ENCODE measurements around the gene ECM1.
A peak's percentile ranks its signal among the peaks of the same experiment; 100 is the strongest.

ECM1 gene

DNA sequence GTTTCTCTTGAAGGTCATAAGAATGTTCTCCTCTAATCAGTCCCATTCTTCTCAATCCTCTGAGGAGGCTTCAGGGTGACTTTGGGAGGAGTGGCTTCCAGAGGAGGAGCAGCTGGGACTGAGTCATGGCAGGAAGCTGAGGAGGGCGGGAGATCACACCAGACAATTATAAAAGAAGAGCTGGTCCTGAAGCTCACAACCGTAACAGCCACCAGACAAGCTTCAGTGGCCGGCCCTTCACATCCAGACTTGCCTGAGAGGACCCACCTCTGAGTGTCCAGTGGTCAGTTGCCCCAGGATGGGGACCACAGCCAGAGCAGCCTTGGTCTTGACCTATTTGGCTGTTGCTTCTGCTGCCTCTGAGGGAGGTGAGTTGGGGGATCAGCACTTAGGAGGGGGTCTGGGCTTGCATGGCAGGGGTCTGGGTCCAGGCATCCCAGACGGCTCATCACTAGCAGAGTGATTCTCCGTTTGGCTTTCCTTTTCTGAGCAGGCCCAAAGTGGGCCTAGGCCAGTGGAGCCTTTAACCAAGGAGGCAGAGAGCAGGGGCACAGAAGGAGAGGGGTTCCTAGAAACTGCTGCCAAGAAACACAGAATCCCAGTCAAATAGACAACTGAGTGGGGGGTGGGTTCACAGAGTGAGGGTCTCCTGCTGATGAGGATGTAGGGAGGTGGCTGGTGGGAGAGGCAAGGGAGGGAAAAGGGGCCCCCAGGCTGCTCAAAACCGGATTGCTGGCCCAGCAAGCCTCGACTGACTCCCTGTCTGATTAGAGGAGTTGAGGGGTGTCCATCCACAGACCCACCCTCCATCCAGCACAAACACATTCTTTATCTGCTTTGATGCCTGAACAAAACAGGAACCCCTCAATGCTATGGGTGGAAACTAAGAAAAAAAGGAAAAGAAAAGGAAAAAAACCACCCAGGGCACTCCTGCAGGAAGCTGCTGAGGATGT, at the start of gene ECM1:
Gene ECM1 (plus strand): TSS at position 198 of the 953 bp plus-strand sequence. CDS start 101 bp downstream, at position 299.
- no peak for DNase-seq

DNA sequence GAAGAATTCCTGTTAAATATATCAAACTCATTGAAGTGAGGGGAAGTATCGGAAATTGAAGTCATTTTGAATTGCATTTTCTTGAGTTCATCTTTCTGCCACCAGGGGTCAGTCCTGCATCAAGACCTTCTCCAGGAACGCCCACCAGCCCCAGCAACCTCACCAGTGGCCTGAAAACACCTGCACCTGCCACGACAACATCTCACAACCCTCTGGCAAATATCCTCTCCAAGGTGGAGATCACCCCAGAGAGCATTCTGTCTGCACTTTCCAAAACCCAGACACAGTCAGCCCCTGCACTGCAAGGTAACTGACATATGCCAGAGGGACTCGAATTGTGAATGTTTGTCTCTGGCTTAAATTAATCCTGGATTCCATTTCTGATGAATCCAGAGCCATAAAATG, 43.5 kb upstream of the ECM1 start:
- peak; percentile 79 for DNase-seq

DNA sequence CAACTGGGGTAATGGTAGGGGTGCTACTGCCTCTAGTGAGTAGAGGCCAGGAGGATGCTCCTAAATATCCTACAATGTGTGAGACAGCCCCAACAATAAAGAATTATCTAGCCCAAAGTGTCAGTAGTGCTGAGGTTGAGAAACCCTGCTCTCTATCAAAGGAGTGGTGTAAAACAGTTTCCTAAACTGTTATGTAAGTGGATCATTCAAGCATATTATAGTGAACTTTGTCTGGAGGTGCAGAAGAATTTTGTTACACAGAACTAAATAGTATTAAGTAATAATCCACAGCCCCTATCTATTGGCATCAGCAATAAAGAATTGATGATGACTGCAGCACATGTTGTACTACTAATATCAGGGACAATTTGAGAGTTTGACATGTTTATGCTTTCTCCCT, 40.9 kb upstream of the ECM1 start:
- no peak for DNase-seq

DNA sequence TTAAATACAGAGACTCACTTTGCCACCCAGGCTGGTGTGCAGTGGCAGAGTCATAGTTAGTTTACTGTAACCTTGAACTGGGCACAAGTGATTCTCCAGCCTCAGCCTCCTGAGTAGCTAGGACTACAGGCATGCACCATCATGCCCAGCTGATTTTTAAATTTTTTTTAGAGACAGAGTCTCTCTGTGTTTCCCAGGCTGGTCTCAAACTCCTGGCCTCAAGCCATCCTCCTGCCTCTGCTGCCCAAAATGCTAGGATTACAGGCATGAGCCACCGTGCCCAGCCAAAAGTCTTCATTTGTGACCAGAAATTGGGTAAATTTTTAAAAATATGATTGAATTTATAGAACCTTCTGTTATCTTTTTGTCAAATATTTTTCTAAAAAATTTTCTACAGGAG, 38.6 kb upstream of the ECM1 start:
- no peak for DNase-seq

DNA sequence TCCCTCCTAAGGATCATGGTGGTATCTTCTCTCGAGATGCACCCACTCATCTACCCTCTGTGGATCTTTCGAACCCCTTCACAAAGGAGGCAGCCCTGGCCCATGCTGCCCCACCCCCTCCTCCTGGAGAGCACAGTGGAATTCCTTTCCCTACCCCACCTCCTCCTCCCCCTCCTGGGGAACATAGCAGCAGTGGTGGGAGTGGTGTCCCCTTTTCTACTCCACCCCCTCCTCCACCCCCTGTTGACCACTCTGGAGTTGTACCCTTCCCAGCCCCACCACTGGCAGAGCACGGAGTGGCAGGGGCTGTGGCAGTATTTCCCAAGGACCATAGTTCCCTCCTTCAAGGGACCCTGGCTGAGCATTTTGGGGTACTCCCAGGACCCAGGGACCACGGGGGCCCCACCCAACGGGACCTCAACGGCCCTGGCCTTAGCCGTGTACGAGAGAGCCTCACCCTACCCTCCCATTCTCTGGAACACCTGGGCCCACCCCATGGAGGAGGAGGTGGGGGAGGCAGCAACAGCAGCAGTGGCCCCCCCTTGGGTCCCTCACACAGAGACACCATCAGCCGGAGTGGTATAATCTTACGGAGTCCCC, 35.2 kb upstream of the ECM1 start:
- peak; percentile 43 for DNase-seq

DNA sequence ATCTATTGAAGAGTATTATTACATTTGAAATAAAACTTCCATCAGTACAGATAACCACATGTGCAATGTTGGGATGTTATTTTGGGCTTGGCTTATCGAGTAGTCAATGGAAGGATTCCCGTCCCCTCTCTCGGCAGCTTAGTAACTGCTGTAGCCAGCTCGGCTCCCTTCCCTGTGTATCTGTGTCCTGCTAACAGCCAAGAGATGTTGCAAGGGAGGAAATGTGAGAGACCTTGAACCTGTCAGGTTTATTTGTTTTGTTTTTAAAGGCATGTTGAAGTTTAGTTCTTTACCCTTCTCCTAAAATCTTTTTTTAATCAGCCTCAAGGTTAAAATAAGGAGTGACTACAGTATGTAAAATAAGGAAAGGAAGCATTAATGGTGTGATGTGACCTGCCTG, 34.2 kb upstream of the ECM1 start:
- DNase-seq: no peak

DNA sequence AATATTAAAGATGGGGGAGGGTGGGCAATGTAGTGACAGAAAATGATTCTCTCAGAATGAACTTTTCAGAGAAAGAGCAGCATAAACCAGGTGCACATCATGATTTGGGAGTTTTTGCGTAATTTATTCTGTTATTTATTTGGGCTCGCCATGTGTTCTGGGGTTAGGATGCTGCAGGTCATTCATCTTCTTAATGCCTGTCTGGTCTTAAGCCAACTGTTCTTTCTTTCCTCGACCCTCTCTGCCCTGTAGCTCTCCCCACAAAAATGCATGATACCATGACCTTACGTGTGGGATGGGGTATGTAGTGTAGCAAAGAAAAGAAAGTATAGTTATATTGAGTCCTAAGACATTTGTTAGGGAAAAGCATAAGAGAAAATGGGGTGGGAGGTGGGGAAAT, 33.0 kb upstream of the ECM1 start:
- DNase-seq: no peak

DNA sequence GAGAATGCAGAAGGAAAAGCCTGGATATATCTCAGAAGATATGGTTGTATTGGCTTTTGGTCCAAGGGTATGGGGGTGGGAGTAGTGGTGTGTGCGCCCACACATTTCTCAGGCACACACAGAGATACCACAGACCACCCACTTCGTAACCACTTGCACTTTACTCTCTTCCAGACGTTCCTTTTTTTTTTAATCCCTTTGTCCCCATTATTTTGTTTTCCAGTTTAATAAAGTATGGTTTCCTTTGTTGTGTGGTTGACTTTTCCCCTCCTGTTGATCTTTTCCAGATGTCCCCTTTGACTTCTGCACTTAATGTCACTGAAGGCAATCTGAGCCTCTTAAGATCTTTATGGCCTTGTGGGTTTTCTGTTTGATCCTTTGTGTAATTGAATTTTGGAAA, 31.2 kb upstream of the ECM1 start:
- DNase-seq: no peak

DNA sequence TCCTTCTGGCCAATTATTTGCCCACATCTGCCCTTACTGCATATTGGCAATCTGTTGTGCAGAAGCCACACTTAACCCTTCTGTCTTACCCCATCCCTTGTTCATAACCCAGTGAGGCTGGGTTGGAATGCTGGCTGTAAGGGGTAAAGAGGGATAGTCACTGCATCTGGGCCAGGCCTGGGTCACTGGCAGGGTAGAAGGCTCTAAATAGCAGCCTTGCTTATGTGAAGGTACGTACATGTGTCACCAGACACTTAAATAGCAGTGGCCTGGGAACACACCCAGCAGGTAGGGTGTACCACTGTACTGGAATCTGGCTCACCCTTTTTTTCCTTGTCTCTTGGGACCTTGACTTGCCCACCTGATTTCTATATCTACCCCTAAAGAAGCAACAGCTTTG, 30.6 kb upstream of the ECM1 start:
- no peak for DNase-seq

DNA sequence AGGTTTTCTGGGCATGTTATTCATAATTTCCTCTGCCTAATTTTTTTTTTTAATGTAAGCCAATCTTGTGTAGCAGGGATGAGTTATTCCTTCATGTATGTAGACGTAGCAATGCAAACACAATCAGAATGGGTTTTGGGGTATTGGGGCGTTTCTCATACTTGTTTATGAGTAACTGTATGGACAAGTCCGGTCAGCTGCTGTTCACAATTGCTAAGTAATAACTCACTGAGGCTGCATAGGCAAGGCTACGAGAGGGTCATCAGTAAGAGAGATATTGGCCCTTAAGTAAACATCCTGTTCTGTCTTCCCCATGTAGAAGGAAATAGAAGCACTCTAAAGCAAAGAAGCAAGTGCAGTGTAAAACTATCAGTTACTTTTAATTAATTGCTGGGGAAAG, 30.2 kb upstream of the ECM1 start:
- DNase-seq: no peak

DNA sequence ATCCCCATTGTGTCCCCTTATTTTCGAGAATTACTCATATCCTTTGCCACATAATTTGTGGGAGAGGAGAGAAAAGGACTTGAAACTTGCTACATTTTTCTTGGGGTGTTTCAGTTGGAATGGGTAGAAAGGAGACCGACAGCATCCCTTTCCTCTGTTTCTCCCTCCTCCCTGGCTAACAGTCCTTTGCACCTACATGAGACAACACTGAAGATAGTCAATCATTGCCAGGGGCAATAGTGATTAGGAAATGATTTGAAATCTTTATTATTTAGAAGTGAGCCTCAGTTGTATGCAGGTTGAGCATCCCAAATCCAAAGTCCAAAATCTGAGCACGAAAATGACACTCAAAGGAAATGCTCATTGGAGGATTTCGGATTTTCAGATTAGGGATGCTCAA, 28.5 kb upstream of the ECM1 start:
- no peak for DNase-seq

DNA sequence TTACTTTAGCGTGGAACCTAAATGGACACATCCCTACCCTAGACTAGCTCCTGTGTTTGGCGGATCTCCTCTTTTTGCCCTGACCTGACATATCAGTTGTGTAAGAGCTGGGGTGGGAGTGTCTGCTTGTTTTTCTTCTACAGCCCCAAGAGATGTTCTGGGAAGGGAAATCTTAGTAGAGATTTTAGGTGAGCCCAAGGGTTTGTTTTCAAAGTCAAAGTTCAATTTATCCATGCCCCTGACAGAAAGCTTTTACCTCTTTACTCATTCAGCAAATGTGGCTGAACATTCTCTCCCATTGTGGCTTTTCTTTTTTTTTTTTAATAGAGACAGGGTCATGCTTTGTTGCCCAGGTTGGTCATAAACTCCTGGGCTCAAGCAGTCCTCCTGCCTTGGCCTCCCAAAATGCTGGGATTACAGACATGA, 28.0 kb upstream of the ECM1 start:
- DNase-seq: no peak

DNA sequence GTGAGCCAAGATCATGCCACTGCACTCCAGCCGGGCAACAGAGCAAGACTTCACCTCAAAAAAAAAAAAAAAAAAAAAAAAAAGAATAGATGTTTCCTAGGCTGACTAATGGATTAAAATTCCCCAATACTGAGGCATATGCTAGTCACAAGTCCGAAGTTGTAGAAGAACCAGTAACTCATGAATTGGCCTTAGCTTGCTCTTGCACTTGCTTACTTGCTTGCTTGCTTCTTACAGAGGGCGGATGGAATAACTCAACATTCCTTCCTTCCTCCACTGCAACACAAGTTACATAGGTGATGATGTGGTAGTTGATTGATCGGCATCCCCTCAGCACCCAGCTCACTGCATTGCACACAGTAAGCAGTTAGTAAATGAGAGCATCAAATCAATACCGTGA, 23.5 kb upstream of the ECM1 start:
- no peak for DNase-seq

DNA sequence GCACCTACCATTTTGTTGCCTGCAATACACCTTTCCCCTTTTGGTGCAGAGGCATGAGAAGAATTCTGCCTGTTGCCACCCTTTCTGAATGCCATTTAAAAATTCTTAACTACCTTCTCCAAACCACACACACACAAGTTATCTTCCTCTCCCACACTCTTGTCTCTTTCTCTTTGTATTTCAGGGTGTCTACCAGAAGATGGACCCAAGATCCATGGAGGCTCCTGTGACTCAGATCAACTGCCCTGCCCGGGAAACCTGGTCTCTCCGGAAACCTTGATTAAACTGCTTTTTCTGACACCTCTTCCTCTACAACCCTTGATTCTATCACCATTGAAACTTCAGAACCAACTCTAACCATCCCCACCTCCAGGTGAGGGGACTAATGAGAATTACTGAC, 23.0 kb upstream of the ECM1 start:
- DNase-seq: no peak

DNA sequence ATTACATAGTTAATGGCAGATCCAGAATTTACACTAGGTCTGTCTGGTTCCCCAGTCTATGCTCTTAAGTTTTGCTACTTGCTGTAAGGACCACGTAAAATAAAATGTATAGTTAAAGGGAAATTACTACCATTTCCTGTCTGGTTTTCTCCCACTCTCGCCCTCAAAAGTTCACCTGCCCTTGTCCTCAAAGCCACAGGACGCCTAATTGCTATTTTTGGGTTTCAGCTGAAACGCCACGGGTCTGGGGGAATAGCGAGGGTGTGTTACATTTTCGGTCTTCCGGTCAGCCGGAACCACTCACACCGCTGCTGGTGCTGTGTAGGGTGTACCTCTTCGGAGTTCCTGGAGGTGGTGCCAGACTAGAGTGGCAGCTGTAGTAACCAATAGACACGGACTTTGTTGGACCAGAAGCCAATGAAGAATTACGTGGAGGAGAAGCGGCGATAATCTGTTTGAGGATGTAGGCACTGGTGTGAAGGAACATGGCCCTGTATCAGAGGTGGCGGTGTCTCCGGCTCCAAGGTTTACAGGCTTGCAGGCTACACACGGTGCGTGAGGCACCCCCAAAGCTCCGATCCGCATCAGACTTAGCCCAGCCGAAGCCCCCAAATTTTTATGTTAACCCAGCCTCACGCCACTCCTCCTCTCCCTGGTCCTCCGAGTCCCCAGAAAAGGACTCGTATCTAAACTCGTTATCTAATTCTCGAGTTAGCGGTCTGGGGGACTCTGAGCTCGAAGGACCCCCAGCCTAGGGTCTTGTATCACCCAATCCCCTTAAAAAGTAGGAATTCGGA, 20.7 kb upstream of the ECM1 start, which contains the start of gene TARS2:
Gene TARS2 (plus strand): TSS at position 454 of the 797 bp plus-strand sequence. CDS start 32 bp downstream, at position 486.
- DNase-seq: peak; percentile 92

DNA sequence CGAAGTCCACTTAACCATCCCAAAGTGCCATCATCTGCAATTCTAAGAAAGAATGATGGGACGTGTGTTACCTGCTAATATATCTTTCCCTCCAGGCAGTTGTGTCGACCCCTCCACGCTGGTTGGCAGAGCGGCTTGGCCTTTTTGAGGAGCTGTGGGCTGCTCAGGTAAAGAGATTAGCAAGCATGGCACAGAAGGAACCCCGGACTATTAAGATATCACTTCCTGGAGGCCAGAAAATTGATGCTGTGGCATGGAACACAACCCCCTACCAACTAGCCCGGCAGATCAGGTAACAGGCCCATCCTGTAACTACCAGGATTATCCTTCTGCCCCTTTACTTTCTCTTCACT, 20.2 kb upstream of the ECM1 start:
- DNase-seq: no peak

DNA sequence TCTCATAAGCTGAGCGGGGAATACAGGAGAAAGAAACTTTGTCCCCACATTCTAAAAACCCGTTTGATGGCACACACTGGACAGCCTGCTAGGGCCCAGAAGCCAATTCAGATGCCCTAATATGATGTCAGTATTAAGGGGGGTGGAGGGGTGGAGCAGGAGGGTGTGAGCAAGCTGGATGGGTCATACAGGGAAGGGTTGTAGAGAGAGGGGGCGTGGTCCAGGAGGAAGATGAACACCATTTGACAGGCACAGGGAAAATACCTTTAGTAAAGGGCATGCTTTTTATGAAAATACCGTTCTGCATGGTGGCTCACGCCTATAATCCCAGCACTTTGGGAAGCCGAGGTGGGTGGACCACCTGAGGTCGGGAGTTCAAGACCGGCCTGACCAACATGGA, 14.7 kb upstream of the ECM1 start:
- no peak for DNase-seq

DNA sequence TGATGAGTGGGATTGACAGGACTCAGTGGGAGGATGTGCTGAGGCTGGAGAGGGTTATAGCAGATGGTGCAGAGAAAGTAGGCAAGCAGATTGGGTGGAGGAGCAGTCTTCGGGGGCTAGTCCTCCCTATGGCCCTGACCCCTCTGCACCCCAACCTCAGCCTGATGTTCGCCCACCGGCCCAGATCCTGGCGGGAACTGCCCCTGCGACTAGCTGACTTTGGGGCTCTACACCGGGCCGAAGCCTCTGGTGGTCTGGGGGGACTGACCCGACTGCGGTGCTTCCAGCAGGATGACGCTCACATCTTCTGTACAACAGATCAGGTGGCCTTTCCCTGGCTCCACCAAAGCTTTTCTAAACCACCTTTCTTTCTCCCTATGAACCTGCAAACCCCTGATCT, 9.6 kb upstream of the ECM1 start:
- no peak for DNase-seq

DNA sequence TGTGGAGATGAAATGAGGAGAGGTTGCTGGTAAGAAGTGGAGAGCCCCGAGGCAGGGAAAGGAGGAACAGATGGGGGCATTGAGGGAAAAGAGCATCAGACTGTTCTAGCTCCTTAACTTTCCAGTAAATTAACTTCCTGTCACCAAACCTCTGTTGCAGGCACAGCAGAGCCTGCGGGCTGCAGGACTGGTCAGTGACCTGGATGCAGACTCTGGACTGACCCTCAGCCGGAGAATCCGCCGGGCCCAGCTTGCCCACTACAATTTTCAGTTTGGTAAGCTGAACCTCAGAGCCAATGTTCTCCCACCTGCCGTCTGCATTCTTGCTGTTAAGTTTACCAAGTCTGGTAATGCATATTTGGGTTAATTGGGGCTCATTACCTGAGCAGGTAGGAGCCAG, 2.5 kb upstream of the ECM1 start:
- DNase-seq: no peak

DNA sequence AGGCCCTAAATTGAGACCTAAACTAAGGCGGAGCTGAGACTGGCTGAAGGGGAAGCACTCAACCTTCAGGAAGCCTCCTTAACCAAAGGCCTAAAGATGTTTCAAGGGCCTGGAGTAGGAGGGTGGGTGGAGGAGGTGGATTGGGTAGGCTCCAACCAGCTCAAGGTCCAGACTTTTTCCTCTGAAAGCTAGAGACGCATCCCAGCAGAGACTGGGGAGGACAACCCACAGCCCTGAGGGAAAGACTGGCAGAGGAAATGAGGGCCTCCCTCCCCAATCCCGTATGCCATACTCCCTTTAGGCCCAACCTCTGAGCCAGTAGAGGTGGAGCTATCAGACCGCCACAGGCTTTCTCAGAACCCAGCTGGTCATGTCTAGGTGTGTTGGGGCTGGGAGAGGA, 1.1 kb downstream of the ECM1 start:
- no peak for DNase-seq

DNA sequence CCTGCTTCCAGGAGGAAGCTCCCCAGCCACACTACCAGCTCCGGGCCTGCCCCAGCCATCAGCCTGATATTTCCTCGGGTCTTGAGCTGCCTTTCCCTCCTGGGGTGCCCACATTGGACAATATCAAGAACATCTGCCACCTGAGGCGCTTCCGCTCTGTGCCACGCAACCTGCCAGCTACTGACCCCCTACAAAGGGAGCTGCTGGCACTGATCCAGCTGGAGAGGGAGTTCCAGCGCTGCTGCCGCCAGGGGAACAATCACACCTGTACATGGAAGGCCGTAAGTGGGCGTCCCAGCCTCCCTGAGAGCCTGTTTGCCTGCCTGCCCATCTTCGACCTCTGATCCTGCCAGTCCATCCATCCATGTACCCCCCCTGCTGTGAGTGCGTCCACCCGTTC, 3.6 kb downstream of the ECM1 start:
- no peak for DNase-seq

DNA sequence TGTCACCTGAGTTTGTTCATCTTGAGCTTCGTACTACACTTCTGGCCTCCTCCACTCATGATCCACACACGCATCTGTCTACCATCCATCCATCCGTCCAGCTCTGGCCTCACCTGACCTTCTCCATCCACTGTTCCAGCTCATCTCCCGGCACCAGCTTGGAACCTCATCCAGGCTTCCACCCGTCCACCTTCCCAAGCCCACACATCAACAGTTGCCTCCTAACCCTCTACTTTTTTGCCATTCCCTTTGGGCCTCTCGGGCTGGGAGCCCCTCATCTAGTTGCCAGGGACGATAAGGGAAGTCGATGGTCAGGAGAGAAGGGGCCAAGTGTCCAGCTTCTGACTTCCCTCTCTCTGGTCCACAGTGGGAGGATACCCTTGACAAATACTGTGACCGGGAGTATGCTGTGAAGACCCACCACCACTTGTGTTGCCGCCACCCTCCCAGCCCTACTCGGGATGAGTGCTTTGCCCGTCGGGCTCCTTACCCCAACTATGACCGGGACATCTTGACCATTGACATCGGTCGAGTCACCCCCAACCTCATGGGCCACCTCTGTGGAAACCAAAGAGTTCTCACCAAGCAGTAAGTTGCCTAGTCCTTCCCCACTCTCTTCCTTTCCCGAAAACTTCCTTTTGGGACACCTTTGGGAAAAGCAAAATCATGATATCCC, 4.2 kb downstream of the ECM1 start:
- no peak for DNase-seq

DNA sequence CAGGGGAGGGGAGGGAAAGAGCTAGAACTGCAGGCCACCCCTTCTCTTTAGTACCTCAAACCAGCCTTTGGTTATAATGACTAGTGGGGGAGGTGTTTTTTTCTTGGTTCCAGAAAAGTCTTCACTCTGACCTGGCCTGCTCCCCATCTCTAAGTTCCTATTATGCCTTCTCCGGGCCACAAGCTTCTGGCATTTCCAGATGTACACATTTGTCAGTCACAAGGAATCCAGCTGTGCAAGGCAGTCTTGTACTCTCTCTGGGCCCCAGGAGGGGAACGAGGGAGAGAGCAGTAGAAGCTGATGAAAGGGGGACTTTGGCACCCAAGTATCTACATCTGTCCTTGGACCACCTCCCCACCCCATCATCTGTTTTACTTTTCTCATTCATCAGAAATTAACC, 4.9 kb downstream of the ECM1 start:
- no peak for DNase-seq

All from activated CD8-positive, alpha-beta memory T cell treated with anti-CD3 and anti-CD28 coated beads, Interleukin-2, amount 50 U/mL, for 48 hours (primary cell).